ENCODE results near the gene ZC3H18.

The ZC3H18 gene

GRCh38 chr16:88647178-88648070 lies 77.2 kb downstream of the ZC3H18 start:
- ChIA-PET POLR2A (interaction anchor here (1.2 kb wide), 2 partner anchors 10 to 15 kb away, joined by 3 read pairs; partner anchors contain the start of gene MVD), CTCF (interaction anchor here (1.0 kb wide), 1 partner anchor 14 kb away, joined by 3 read pairs; no protein-coding TSS in a partner anchor)
- no peak for DNase-seq (ENCODE audit: extremely low spot score)
- TF ChIP-seq FOXA1 (IDR thresholded peaks at IDR 0.05) (no peak), FOXM1 (IDR thresholded peaks at IDR 0.05; ENCODE audit: borderline replicate concordance) (no peak), CTBP1 (IDR thresholded peaks at IDR 0.05; ENCODE audit: borderline replicate concordance) (no peak), L3MBTL2 (conservative IDR thresholded peaks at IDR 0.05) (no peak), NFRKB (IDR thresholded peaks at IDR 0.05) (no peak), BHLHE40 (IDR thresholded peaks at IDR 0.05; ENCODE audit: borderline replicate concordance) (no peak), SP1 (IDR thresholded peaks at IDR 0.05) (no peak), HDGF (IDR thresholded peaks at IDR 0.05; ENCODE audit: borderline replicate concordance) (no peak), LEF1 (IDR thresholded peaks at IDR 0.05; ENCODE audit: borderline replicate concordance) (no peak), TARDBP (IDR thresholded peaks at IDR 0.05) (no peak), FOXK2 (IDR thresholded peaks at IDR 0.05) (no peak), ELF4 (IDR thresholded peaks at IDR 0.05) (no peak)

- DNase-seq (ENCODE audit: extremely low spot score), result no peak
- CTCF ChIA-PET, result no interaction called here
Observed at GRCh38 chr16:88649195-88649923, 79.2 kb downstream of the ZC3H18 start.

GRCh38 chr16:88649924-88650748 lies 79.9 kb downstream of the ZC3H18 start:
- CTCF ChIA-PET, result no interaction called here
- no peak for DNase-seq (ENCODE audit: extremely low spot score)
- POLR2A ChIA-PET, result interaction anchor here (1.0 kb wide), 1 partner anchor 12 kb away, joined by 4 read pairs; the partner anchor contains the start of gene MVD

More at GRCh38 chr16:88649195-88649923, 79.2 kb downstream of the ZC3H18 start:
- TF ChIP-seq ELF4 (IDR thresholded peaks at IDR 0.05), result no peak
- TF ChIP-seq FOXK2 (IDR thresholded peaks at IDR 0.05), result no peak
- TF ChIP-seq TARDBP (IDR thresholded peaks at IDR 0.05), result no peak
- TF ChIP-seq PKNOX1 (IDR thresholded peaks at IDR 0.05), result no peak
- TF ChIP-seq L3MBTL2 (conservative IDR thresholded peaks at IDR 0.05), result no peak
- TF ChIP-seq BHLHE40 (IDR thresholded peaks at IDR 0.05; ENCODE audit: borderline replicate concordance), result no peak
- TF ChIP-seq SUZ12 (IDR thresholded peaks at IDR 0.05), result no peak
- TF ChIP-seq ARNT (IDR thresholded peaks at IDR 0.05), result no peak
- TF ChIP-seq NFRKB (IDR thresholded peaks at IDR 0.05), result no peak
- TF ChIP-seq CTBP1 (IDR thresholded peaks at IDR 0.05; ENCODE audit: borderline replicate concordance), result no peak
- TF ChIP-seq SP1 (IDR thresholded peaks at IDR 0.05), result no peak
- no peak for TF ChIP-seq FOXA1 (IDR thresholded peaks at IDR 0.05)
- no peak for TF ChIP-seq FOXM1 (IDR thresholded peaks at IDR 0.05; ENCODE audit: borderline replicate concordance)
- no peak for TF ChIP-seq ZNF384 (IDR thresholded peaks at IDR 0.05)
- TF ChIP-seq LEF1 (IDR thresholded peaks at IDR 0.05; ENCODE audit: borderline replicate concordance), result no peak
- POLR2A ChIA-PET, result no interaction called here

GRCh38 chr16:88650749-88651275 lies 80.6 kb downstream of the ZC3H18 start, which contains the start of gene CYBA:
TSS of gene CYBA (minus strand) at chr16:88651053. CDS start at chr16:88651013, 40 bp downstream.
- ChIA-PET POLR2A (interaction anchor here (1.0 kb wide), 1 partner anchor 12 kb away, joined by 4 read pairs; the partner anchor contains the start of gene MVD), CTCF (no interaction called here)
- DNase-seq (ENCODE audit: extremely low spot score), result peak; percentile 61
- TF ChIP-seq L3MBTL2 (conservative IDR thresholded peaks at IDR 0.05) (no peak), CTBP1 (IDR thresholded peaks at IDR 0.05; ENCODE audit: borderline replicate concordance) (no peak), FOXK2 (IDR thresholded peaks at IDR 0.05) (no peak), FOXM1 (IDR thresholded peaks at IDR 0.05; ENCODE audit: borderline replicate concordance) (no peak), LEF1 (IDR thresholded peaks at IDR 0.05; ENCODE audit: borderline replicate concordance) (no peak), BHLHE40 (IDR thresholded peaks at IDR 0.05; ENCODE audit: borderline replicate concordance) (no peak), ARNT (IDR thresholded peaks at IDR 0.05) (no peak), ELF4 (IDR thresholded peaks at IDR 0.05) (no peak), FOXA1 (IDR thresholded peaks at IDR 0.05) (no peak), TARDBP (IDR thresholded peaks at IDR 0.05) (no peak), ZNF384 (IDR thresholded peaks at IDR 0.05) (no peak), SUZ12 (IDR thresholded peaks at IDR 0.05) (no peak)

More at GRCh38 chr16:88649924-88650748, 79.9 kb downstream of the ZC3H18 start:
- TF ChIP-seq TARDBP (IDR thresholded peaks at IDR 0.05) (no peak), CTBP1 (IDR thresholded peaks at IDR 0.05; ENCODE audit: borderline replicate concordance) (no peak), ZNF384 (IDR thresholded peaks at IDR 0.05) (no peak), FOXA1 (IDR thresholded peaks at IDR 0.05) (no peak), L3MBTL2 (conservative IDR thresholded peaks at IDR 0.05) (no peak)

- CTCF ChIA-PET, result no interaction called here
- DNase-seq (ENCODE audit: extremely low spot score), result no peak
Observed at GRCh38 chr16:88651276-88651988, 81.2 kb downstream of the ZC3H18 start.

More at GRCh38 chr16:88651276-88651988, 81.2 kb downstream of the ZC3H18 start:
- TF ChIP-seq FOXK2 (IDR thresholded peaks at IDR 0.05) (no peak), SP1 (IDR thresholded peaks at IDR 0.05) (no peak), SUZ12 (IDR thresholded peaks at IDR 0.05) (no peak), FOXA1 (IDR thresholded peaks at IDR 0.05) (no peak), ARNT (IDR thresholded peaks at IDR 0.05) (no peak), TARDBP (IDR thresholded peaks at IDR 0.05) (no peak), FOXM1 (IDR thresholded peaks at IDR 0.05; ENCODE audit: borderline replicate concordance) (no peak), LEF1 (IDR thresholded peaks at IDR 0.05; ENCODE audit: borderline replicate concordance) (no peak), PKNOX1 (IDR thresholded peaks at IDR 0.05) (no peak), CTBP1 (IDR thresholded peaks at IDR 0.05; ENCODE audit: borderline replicate concordance) (no peak), HDGF (IDR thresholded peaks at IDR 0.05; ENCODE audit: borderline replicate concordance) (no peak), NFRKB (IDR thresholded peaks at IDR 0.05) (no peak)
- POLR2A ChIA-PET, result no interaction called here

Measured in HEK293T (cell line).